ENCODE results near the gene OR8A1. TPM values are rescaled to one million over a fixed set of nuclear protein-coding genes. Genes with fewer than 3 reads are reported as not detected.

The OR8A1 gene
- total RNA-seq, 1 donor, result not detected

- H3K4me1 ChIP-seq (ENCODE audit: insufficient read depth, low read length), result peaks cover under 1% of the 10 kb centered on the region
- H3K4me3 ChIP-seq (ENCODE audit: low read length), result no peak within 1 kb of the TSS
- no peaks in the 10 kb centered on the region for H3K9me3 ChIP-seq (ENCODE audit: low read depth, low read length)
- no peaks in the 10 kb centered on the region for H3K27me3 ChIP-seq (ENCODE audit: insufficient read depth, low read length)
Measured at GRCh38 chr11:124611064-124611463, 41.3 kb downstream of the OR8A1 start, which contains the start of gene PANX3. TSS of gene PANX3 (plus strand) at chr11:124611428. CDS start at chr11:124611557, 129 bp downstream.

DNA sequence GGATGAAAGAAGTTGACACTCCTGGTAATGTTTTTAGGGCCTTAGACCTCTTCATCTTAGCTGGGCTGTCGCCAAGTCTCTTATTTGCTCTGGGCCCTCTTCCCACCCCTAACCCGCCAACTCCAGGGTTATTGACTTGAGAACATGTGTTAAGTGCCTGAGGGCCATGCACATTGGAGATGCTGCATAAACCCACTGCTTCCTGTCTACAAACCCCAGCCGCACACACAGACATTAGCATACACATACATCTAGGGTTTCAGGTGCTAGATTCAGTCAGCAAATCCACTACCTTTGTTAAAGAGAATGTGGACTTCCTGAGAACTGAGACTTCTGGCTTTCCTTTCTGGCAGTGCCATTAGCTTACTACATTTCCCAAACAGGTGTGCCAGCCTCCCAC is 42.2 kb downstream of the OR8A1 start:
- no peaks in the 10 kb centered on the region for H3K27me3 ChIP-seq (ENCODE audit: insufficient read depth, low read length)
- H3K4me1 ChIP-seq (ENCODE audit: insufficient read depth, low read length), result no peaks in the 10 kb centered on the region
- H3K9me3 ChIP-seq (ENCODE audit: low read depth, low read length), result no peaks in the 10 kb centered on the region
- H3K4me3 ChIP-seq (ENCODE audit: low read length), result no peak overlapping the region

GRCh38 chr11:124612567-124613246 is 42.9 kb downstream of the OR8A1 start:
- Histone ChIP-seq H3K4me1 (ENCODE audit: insufficient read depth, low read length) (no peaks in the 10 kb centered on the region), H3K27me3 (ENCODE audit: insufficient read depth, low read length) (no peaks in the 10 kb centered on the region), H3K4me3 (ENCODE audit: low read length) (no peak overlapping the region)

GRCh38 chr11:124618863-124619262 is 49.1 kb downstream of the OR8A1 start:
- Histone ChIP-seq H3K4me1 (ENCODE audit: insufficient read depth, low read length) (peaks cover 14% of the 10 kb centered on the region), H3K27me3 (ENCODE audit: insufficient read depth, low read length) (no peaks in the 10 kb centered on the region), H3K9me3 (ENCODE audit: low read depth, low read length) (no peaks in the 10 kb centered on the region), H3K4me3 (ENCODE audit: low read length) (no peak overlapping the region)

More at GRCh38 chr11:124612567-124613246, 42.9 kb downstream of the OR8A1 start:
- H3K9me3 ChIP-seq (ENCODE audit: low read depth, low read length), result no peaks in the 10 kb centered on the region

Other genes starting within 250 kb of the OR8A1 start
- gene OR8D2, start 249.8 kb upstream of the OR8A1 start, total RNA-seq, result not detected
- not detected for gene OR8B2, start 185.5 kb upstream of the OR8A1 start, total RNA-seq
- gene OR8B3, start 171.0 kb upstream of the OR8A1 start, total RNA-seq, result not detected
- not detected for gene OR8B4, start 145.1 kb upstream of the OR8A1 start, total RNA-seq
- not detected for gene OR8B8, start 124.3 kb upstream of the OR8A1 start, total RNA-seq
- gene OR8B12, start 26.3 kb upstream of the OR8A1 start, total RNA-seq, result not detected
- gene PANX3, start 41.4 kb downstream of the OR8A1 start, total RNA-seq, result not detected
- gene TBRG1, start 52.9 kb downstream of the OR8A1 start, total RNA-seq, result 39.7 TPM
- gene SIAE, start 103.7 kb downstream of the OR8A1 start, total RNA-seq, result 4.3 TPM
- 1.7 TPM for gene SPA17, start 103.9 kb downstream of the OR8A1 start, total RNA-seq
- 58.9 TPM for gene NRGN, start 169.9 kb downstream of the OR8A1 start, total RNA-seq
- 0.42 TPM for gene VSIG2, start 182.3 kb downstream of the OR8A1 start, total RNA-seq
- gene ESAM, start 192.3 kb downstream of the OR8A1 start, total RNA-seq, result 9.4 TPM
- 3.6 TPM for gene MSANTD2, start 230.4 kb downstream of the OR8A1 start, total RNA-seq